ENCODE measurements around the gene HTT-AS.
A peak's percentile ranks its signal among the peaks of the same experiment; 100 is the strongest.

HTT-AS gene

GRCh38 chr4:3087115-3087797, 12.9 kb upstream of the HTT-AS start:
- no peak for DNase-seq

- no peak for DNase-seq
Measured at GRCh38 chr4:3085948-3086670, 11.8 kb upstream of the HTT-AS start.

DNA sequence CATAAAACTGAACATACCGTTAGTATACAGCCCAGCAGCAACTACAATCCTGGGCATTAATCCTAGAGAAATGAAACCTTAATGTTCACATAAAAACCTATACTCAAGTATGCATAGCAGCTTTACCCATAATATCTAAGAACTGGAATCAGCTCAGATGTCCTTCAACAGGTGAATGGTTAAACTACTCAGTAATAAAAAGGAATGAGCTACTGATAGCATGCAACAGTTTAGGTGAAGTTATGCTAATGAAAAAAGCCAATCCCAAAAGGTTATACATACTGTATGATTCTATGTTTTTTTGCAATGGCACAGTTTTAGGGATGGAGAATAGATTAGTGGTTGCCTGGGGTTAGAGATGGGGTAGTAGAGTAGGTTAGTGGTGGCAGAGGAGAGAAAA, 9.4 kb upstream of the HTT-AS start:
- no peak for DNase-seq

GRCh38 chr4:3082925-3083515, 8.7 kb upstream of the HTT-AS start:
- DNase-seq: no peak

DNA sequence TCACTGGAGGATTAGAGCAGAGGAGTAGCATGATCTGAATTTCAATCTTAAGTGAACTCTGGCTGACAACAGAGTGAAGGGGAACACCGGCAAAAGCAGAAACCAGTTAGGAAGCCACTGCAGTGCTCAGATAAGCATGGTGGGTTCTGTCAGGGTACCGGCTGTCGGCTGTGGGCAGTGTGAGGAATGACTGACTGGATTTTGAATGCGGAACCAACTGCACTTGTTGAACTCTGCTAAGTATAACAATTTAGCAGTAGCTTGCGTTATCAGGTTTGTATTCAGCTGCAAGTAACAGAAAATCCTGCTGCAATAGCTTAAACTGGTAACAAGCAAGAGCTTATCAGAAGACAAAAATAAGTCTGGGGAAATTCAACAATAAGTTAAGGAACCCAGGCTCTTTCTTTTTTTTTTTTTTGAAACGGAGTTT, 5.4 kb upstream of the HTT-AS start:
- no peak for DNase-seq

- DNase-seq: no peak
Measured at GRCh38 chr4:3077796-3078195, 3.5 kb upstream of the HTT-AS start.

DNA sequence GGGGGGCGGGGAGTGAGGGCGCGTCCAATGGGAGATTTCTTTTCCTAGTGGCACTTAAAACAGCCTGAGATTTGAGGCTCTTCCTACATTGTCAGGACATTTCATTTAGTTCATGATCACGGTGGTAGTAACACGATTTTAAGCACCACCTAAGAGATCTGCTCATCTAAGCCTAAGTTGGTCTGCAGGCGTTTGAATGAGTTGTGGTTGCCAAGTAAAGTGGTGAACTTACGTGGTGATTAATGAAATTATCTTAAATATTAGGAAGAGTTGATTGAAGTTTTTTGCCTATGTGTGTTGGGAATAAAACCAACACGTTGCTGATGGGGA, 1.3 kb upstream of the HTT-AS start:
- no peak for DNase-seq

- peak; percentile 82 for DNase-seq
Measured at GRCh38 chr4:3074846-3075651, 711 bp upstream of the HTT-AS start.

- peak; percentile 52 for DNase-seq
Measured at GRCh38 chr4:3073158-3074077, 920 bp downstream of the HTT-AS start.

GRCh38 chr4:3071811-3072210, 2.5 kb downstream of the HTT-AS start:
- no peak for DNase-seq

- DNase-seq: no peak
Measured at GRCh38 chr4:3070709-3071500, 3.4 kb downstream of the HTT-AS start.

GRCh38 chr4:3069661-3070199, 4.6 kb downstream of the HTT-AS start:
- DNase-seq: no peak

DNA sequence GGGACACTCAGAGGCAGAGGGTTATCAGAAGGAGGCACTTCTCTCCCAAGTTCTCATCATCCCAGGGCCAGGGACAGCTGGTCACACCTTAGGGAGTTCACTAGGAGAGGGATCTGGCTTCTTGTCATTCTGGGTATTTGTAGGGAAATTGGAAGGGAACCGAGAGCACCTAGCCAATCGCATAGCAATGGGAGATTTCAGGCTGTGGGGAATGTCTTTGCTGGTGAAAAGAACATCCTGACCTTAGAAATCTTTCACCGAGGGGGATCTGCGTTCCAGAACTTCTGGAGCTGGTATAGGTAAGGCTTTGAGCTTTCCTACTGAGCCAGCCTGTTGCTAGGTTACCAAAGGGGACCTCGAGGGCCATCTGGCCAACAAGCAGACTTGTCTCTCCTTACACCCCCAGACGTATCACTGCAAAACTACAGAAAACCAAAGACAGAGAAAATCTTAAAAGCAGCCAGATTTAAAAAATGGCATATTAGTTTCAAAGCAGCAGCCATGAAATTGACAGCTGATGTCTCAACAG, 6.8 kb downstream of the HTT-AS start:
- DNase-seq: no peak

DNA sequence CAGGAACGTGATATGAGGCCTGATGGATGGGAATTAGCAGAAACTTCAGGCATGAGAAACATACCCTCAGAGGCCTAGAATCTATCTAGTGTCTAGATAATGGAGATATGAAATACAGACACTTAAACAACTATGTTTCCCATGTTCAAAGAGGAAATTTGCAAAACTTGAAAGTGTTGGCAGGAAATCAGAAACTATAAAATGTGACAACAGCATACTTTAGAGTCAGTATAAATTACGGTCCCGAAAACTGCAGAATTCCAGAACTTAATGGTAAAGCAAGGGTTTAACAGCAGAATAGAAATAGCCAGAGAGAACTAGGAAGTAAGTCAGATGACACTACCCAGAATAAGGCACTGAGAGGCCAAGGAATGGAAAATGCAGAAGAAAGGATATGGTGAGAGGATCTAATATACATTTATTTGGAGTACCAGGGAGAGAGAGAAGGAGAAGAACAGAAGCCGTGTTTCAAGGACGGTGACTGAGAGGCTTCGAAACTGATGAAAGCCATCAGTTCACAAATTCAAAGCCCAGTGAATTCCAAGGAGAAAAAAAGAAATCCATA, 7.4 kb downstream of the HTT-AS start:
- no peak for DNase-seq

DNA sequence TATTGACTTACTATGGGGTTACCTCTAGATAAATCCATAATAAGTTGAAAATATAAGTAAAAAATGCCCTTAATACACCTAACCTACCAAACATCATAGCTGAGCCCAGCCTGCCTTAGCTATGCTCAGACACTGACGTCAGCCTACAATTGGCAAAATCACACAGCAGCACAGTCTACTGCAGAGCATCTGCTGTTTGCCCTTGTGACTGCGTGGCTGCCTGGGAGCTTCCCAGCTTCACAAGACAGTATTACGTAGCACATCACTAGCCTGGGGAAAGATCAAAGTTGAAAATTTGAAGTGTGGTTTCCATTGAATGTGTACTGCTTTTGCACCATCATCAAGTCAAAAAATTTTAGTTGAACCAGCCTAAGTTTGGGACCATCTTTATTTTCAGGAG, 8.8 kb downstream of the HTT-AS start:
- no peak for DNase-seq

GRCh38 chr4:3062471-3062870, 11.9 kb downstream of the HTT-AS start:
- DNase-seq: no peak

- DNase-seq: no peak
Measured at GRCh38 chr4:3060946-3061345, 13.4 kb downstream of the HTT-AS start.

- DNase-seq: no peak
Measured at GRCh38 chr4:3059943-3060342, 14.4 kb downstream of the HTT-AS start.

DNA sequence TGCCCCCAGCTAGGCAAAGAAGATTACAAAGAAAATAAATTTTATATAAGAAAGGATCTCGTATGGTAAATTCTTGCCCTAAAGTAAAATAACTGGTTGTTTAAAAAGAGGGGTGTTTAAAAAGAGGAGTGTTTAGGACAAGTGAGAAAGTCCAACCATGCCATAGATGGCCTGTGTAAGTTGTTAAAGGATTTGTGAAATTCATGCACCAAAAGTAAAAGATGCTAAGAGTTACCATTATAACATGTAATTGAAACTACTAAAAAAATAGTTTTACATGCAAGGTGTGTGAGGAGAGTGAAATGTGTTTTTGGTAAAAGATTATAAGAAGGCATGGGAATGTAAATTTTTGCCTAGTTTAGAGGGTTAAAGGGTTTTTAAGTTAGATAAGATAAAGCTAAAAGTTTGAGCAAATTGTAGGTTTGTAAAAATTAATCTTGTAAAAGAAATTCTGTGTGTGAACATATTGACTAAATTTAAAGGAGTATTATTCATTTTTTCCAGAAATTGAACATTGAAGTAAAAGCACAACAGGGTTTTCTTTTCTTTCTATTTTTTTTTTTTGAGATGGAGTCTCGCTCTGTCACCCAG, 20.1 kb downstream of the HTT-AS start:
- DNase-seq: no peak
